ENCODE measurements around the gene ATPAF2. TPM values are rescaled to one million over a fixed set of nuclear protein-coding genes. Genes with fewer than 3 reads are reported as not detected.

ATPAF2 gene
- total and polyA plus RNA-seq, 2 donors (not counting 3 experiments of a cell fraction or from before 2014, with no cell fraction given): 23.2 to 35.7 TPM

GRCh38 chr17:18064053-18064452, 25.1 kb upstream of the ATPAF2 start:
- DNase-seq (ENCODE audit: low read depth, low spot score): no peak
- peaks cover 0 to 22% of the 10 kb centered on the region in 2 experiments for H3K36me3 ChIP-seq (ENCODE audit: control insufficient read depth in 2 of 2, extremely low read depth in 1 of 2, insufficient read depth in 2 of 2, low read length in 2 of 2)
- H2AFZ ChIP-seq (ENCODE audit: low read depth, low read length): no peak overlapping the region
- ChIA-PET POLR2A (no interaction called here), CTCF (no interaction called here)
- no peak overlapping the region for H3K27ac ChIP-seq (ENCODE audit: insufficient read depth, low read depth, low read length)
- H3K4me2 ChIP-seq (ENCODE audit: insufficient read depth, low read length): no peak overlapping the region
- H3K79me2 ChIP-seq (ENCODE audit: control insufficient read depth, insufficient read depth, low read length): no peaks in the 10 kb centered on the region
- no peaks in the 10 kb centered on the region for H3K9me3 ChIP-seq (replicated peaks; ENCODE audit: control insufficient read depth, insufficient read depth, low read length)
- H3K9ac ChIP-seq (replicated peaks; ENCODE audit: extremely low read depth, insufficient read depth, low read length): no peak overlapping the region
- BruUV-seq (replicated peaks): no TSS peak
- FAIRE-seq: no peak
- no peaks in the 10 kb centered on the region for H3K9me1 ChIP-seq (replicated peaks; ENCODE audit: control insufficient read depth, extremely low read depth, insufficient read depth, low read length)
- H4K20me1 ChIP-seq (replicated peaks; ENCODE audit: control insufficient read depth, extremely low read depth, insufficient read depth, low read length): no peaks in the 10 kb centered on the region
- H3K4me1 ChIP-seq (ENCODE audit: control insufficient read depth, extremely low read depth, insufficient read depth, low read length): peaks cover 3% of the 10 kb centered on the region
- H3K4me3 ChIP-seq (replicated peaks in 1 of 3; ENCODE audit: insufficient read depth in 1 of 3, low read depth in 1 of 3, low read length in 3 of 3): no peak overlapping the region
- dilution Hi-C loops (cut with MboI; ENCODE audit: extremely low pct_ligation_motif_present, low sequenced_read_pairs): no loop called here
- TF ChIP-seq JUN (IDR thresholded peaks at IDR 0.05; ENCODE audit: borderline replicate concordance, insufficient read depth, insufficient read length, low read depth) (no peak), MYC (IDR thresholded peaks at IDR 0.05; ENCODE audit: low read depth, low read length) (no peak), POLR2A (IDR thresholded peaks at IDR 0.05; ENCODE audit: low read depth, low read length) (no peak), EZH2 (IDR thresholded peaks at IDR 0.05; ENCODE audit: borderline replicate concordance, low read depth, low read length, severe bottlenecking) (no peak)
- intact Hi-C loops (cut with micrococcal nuclease): no loop called here
- no peaks in the 10 kb centered on the region for H3K27me3 ChIP-seq (ENCODE audit: control insufficient read depth in 2 of 2, insufficient read depth in 2 of 2, low read length in 2 of 2)

- BruUV-seq (replicated peaks): no TSS peak
- intact Hi-C loops (cut with micrococcal nuclease): no loop called here
- POLR2A ChIA-PET: interaction anchor here (0.7 kb wide), 1 partner anchor 59 kb away, joined by 7 read pairs; no protein-coding TSS in a partner anchor
Observed at GRCh38 chr17:18059283-18059682, 20.3 kb upstream of the ATPAF2 start.

More at GRCh38 chr17:18059283-18059682, 20.3 kb upstream of the ATPAF2 start:
- H3K9me1 ChIP-seq (replicated peaks; ENCODE audit: control insufficient read depth, extremely low read depth, insufficient read depth, low read length): no peaks in the 10 kb centered on the region
- H3K79me2 ChIP-seq (ENCODE audit: control insufficient read depth, insufficient read depth, low read length): no peaks in the 10 kb centered on the region
- H2AFZ ChIP-seq (ENCODE audit: low read depth, low read length): no peak overlapping the region
- TF ChIP-seq GATA2 (IDR thresholded peaks at IDR 0.05; ENCODE audit: insufficient read depth, insufficient read length, low read depth, low read length) (peak; percentile 20), POLR2A (IDR thresholded peaks at IDR 0.05; ENCODE audit: low read depth, low read length) (no peak)
- H3K9me3 ChIP-seq (replicated peaks; ENCODE audit: control insufficient read depth, insufficient read depth, low read length): no peaks in the 10 kb centered on the region
- peaks cover 4 to 24% of the 10 kb centered on the region in 2 experiments for H3K36me3 ChIP-seq (ENCODE audit: control insufficient read depth in 2 of 2, extremely low read depth in 1 of 2, insufficient read depth in 2 of 2, low read length in 2 of 2)
- FAIRE-seq (no peak), DNase-seq (ENCODE audit: low read depth, low spot score) (no peak)
- no peak overlapping the region for H3K4me2 ChIP-seq (ENCODE audit: insufficient read depth, low read length)
- dilution Hi-C loops (cut with MboI; ENCODE audit: extremely low pct_ligation_motif_present, low sequenced_read_pairs): no loop called here
- no peaks in the 10 kb centered on the region for H4K20me1 ChIP-seq (replicated peaks; ENCODE audit: control insufficient read depth, extremely low read depth, insufficient read depth, low read length)
- H3K4me1 ChIP-seq (ENCODE audit: control insufficient read depth, extremely low read depth, insufficient read depth, low read length): peaks cover 4% of the 10 kb centered on the region
- no peak overlapping the region for H3K9ac ChIP-seq (replicated peaks; ENCODE audit: extremely low read depth, insufficient read depth, low read length)
- no peaks in the 10 kb centered on the region for H3K27me3 ChIP-seq (ENCODE audit: control insufficient read depth in 2 of 2, insufficient read depth in 2 of 2, low read length in 2 of 2)
- CTCF ChIA-PET: interaction anchor here (0.6 to 1.6 kb wide), 5 partner anchors 9 to 26 kb away, joined by 3 to 4 read pairs (median 3); no protein-coding TSS in a partner anchor
- no peak overlapping the region for H3K27ac ChIP-seq (ENCODE audit: insufficient read depth, low read depth, low read length)
- no peak overlapping the region for H3K4me3 ChIP-seq (replicated peaks in 1 of 3; ENCODE audit: insufficient read depth in 1 of 3, low read depth in 1 of 3, low read length in 3 of 3)

Measured in endothelial cell of umbilical vein (primary cell).